T-helper 1 cell treated with Interleukin-12 subunit alpha and Interleukin-12 subunit beta and Interleukin-4 antibody, amounts not matched to agents 30 ng/mL and 1 ng/mL, for 36 hours (primary cell): ENCODE measurements around the gene MED17. TPM values are rescaled to one million over a fixed set of nuclear protein-coding genes. Genes with fewer than 3 reads are reported as not detected.
"Not testable (repeated sequence)": the region's sequence is repeated elsewhere in the genome, so short reads cannot be mapped to it uniquely, and the experiment has no call there.

ENCODE experiments used
- intact Hi-C: fragments of 100-400 bp; cut with micrococcal nuclease; formaldehyde crosslinking; loops from one replicate; pipeline ENCODE4 v1.15.1; 2024
- total RNA-seq: library from RNA; stranded (reverse); gene quantifications from 2 replicates; pipeline ENCODE4 v1.2.3, GENCODE V29; 2022

Gene MED17, protein sequence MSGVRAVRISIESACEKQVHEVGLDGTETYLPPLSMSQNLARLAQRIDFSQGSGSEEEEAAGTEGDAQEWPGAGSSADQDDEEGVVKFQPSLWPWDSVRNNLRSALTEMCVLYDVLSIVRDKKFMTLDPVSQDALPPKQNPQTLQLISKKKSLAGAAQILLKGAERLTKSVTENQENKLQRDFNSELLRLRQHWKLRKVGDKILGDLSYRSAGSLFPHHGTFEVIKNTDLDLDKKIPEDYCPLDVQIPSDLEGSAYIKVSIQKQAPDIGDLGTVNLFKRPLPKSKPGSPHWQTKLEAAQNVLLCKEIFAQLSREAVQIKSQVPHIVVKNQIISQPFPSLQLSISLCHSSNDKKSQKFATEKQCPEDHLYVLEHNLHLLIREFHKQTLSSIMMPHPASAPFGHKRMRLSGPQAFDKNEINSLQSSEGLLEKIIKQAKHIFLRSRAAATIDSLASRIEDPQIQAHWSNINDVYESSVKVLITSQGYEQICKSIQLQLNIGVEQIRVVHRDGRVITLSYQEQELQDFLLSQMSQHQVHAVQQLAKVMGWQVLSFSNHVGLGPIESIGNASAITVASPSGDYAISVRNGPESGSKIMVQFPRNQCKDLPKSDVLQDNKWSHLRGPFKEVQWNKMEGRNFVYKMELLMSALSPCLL
- total RNA-seq = 49.9 and 50.4 TPM in 2 replicates

DNA sequence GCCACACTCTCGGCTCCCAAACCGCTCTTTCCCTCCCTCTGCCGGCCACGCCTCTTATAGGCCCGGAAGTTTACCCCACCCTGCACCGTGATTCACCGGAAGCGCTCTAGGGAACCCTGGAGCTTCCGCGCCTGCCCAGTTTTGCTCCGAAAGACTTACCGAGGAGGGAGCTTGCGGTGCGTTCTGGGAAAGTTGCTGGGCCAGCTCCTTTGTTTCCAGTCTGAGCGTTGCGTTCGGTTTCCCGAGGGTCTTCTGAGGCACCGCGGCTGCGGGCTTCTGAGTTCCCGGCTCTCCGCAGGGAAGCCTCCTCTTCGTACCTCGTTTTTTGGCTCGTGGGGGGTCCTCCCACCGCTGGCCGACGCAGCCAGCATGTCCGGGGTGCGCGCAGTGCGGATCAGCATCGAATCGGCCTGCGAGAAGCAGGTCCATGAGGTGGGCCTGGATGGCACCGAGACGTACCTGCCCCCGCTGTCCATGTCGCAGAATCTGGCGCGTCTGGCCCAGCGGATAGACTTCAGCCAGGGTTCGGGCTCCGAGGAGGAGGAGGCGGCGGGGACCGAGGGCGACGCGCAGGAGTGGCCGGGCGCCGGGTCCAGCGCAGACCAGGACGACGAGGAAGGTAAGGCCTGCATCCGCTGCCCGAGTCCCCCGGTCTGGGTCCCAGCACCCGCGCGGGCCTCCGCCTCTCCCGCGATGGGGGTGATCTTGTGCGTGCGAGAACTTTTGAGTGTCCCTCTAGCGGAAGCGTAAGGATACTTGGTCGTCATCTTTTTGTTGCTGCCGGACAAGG, at the start of gene MED17:
Gene MED17 (plus strand): TSS at position 138 of the 790 bp plus-strand sequence. CDS start 232 bp downstream, at position 370.
- intact Hi-C loops = loop anchor here (1.0 to 5.0 kb wide), 13 partner anchors 43 to 1284 kb away; partner anchors contain the start of genes ANKRD49, C11orf54, CEP295 and CWC15

DNA sequence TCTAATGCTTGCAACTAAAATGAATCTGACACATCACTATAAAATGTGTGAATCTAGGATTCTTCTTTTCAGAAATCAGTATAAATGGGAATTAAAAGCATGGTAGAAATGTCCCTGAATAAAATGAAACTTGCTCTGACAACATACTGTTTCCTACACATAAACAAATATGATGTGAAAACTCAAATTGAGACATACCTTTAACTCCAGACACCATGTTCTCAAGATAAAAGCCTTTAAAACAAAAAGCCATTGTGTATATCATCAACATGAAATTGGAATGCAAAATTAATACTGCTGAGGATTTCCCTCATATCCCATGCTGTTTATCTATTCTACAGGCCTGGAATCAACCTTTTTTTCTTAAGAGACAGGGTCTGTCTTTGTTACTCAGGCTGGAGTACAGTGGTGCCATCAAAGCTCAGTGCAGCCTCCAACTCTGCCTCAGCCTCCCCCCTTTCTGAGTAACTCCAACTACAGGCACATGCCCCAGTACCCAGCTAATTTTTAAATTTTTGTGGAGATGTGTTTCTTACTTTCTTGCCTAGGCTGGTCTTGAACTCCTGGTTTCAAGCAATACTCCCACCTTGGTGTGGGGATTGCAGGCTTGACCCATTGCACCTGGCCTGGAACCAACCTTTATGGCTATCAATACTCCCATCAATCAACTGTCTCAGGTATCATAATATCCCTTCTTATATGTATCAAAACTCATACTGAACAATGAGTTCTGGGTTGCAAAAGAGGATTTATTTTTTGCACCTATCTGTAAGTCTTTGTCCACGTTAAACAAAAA, 49.5 kb upstream of the MED17 start:
- intact Hi-C loops = loop anchor here (5.0 kb wide), 1 partner anchor 37 kb away; no protein-coding TSS in a partner anchor

DNA sequence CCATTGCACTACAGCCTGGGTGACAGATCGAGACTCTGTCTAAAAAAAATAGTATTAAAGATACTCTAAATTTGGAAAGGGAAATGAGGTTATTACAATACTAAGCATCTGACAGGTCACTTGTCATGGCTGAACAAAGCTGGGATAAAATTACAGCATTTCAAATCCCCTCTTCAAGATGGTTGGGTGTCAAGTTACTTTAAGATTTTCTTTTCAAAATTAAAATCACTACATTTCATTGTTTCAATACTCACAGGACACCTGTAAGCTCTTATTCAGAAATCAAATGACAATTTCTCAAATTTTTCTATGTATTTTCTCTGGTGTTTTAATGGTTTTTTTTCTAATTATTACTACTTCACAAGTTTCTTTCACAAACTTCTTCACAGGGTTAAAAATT, 48.5 kb upstream of the MED17 start:
- intact Hi-C loops = no loop called here

DNA sequence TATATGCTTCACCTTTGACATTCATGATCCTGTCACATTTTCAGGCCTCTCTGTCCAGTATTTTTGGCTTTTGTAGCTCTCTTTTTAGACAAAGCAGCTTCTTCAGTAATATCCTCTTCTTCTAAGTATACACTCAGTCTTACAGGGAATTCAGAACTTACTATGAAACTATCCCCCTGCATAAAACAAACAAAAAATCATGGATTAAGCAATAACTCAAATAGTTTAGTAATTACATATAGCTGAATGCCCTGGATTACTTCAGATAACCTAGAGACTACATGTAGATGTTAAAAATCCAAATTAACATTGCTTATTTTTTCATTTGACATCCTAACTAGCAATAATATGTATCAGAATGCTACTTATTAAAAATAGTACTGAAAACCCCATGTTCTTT, 48.0 kb upstream of the MED17 start:
- intact Hi-C loops = no loop called here

DNA sequence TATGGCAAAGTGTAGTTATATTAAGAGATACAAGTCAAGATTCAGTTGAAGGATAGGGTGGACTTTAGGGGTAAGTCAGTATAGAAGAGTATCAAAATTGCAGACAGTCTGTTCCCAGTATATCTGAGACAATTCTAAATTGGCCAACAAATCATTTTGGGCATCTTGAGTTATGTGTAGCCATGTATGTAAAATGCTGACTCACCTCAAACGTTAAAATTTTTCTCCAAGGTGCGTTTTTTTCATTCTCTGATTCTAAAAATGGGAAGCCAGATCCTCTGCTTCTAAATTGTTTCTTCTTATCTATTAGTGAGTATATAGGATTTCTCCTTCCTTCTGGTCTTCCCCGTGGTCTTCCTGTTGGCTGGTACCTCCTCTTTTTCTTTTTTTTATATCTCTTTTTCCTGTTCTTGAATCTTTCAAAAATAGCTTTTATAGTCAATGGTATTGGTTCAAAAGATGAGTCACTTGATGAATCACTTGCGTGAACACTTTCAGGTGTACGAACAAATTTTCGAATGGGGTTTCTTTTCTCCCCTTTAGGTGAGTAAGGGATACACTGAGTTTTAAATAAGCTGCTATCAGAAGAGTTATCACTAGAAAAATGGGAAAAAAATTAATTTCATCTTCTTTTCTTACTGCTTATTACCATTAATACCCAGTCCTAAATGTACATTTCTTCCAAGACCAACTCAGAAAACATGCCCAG, 46.0 kb upstream of the MED17 start:
- intact Hi-C loops = no loop called here

DNA sequence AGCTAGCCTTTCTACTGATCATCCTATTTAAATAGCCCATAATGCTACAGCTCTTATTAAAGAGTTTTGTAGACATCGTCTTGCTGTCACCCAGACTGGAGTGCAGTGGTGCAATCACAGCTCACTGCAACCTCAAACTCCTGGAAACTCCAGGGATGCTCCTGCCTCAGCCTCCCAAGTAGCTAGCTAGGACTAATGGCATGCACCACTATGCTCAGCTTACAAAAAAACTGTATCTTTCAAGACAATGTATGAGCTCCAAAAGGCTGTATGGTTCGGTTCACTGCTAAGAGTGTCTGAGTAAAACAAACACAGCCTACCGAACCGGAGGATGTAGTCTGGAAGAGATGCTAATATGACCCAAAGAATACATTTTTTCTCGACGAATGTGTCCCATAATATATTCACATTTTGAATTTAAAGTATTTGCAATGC, 45.4 kb upstream of the MED17 start:
- intact Hi-C loops = no loop called here

GRCh38 chr11:93740031-93740729, 43.9 kb upstream of the MED17 start:
- intact Hi-C loops = loop anchor here (2.0 to 5.0 kb wide), 4 partner anchors 125 to 1492 kb away; partner anchors contain the start of gene SESN3

DNA sequence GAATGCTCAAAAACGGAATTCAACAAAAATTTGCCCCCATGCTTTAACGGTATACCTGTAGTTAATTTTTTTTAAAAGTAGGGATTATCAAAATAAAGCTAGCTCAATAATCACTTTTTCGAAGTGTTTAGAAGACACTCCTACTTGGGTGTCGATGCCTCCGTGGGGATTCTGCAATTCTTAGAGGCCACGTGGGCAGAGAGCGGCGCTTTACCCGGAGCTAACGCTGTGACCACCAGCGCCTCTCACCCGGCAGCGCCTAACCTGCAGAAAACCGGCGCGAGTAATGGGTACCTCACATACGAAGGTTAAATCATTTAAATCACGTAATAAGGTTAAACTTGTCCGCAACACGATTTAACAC, 43.4 kb upstream of the MED17 start:
- intact Hi-C loops = loop anchor here (1.0 to 5.0 kb wide), 14 partner anchors 22 to 1492 kb away; partner anchors contain the start of genes ANKRD49, CEP295, CWC15 and FUT4

- intact Hi-C loops = loop anchor here (1.0 to 5.0 kb wide), 14 partner anchors 23 to 1491 kb away; partner anchors contain the start of genes ANKRD49, CEP295, CWC15 and FUT4
Measured at GRCh38 chr11:93741094-93741881, 42.8 kb upstream of the MED17 start, which contains the start of the genes C11orf54 and TAF1D. Gene C11orf54 (plus strand): TSS chr11:93741672. CDS start chr11:93747394, 5,722 bp downstream. Gene TAF1D (minus strand): TSS chr11:93741495. CDS start chr11:93739304, 2,191 bp downstream.

- intact Hi-C loops = loop anchor here (1.0 to 5.0 kb wide), 14 partner anchors 24 to 1490 kb away; partner anchors contain the start of genes ANKRD49, CEP295, CWC15 and FUT4
Measured at GRCh38 chr11:93741882-93742226, 42.2 kb upstream of the MED17 start.

DNA sequence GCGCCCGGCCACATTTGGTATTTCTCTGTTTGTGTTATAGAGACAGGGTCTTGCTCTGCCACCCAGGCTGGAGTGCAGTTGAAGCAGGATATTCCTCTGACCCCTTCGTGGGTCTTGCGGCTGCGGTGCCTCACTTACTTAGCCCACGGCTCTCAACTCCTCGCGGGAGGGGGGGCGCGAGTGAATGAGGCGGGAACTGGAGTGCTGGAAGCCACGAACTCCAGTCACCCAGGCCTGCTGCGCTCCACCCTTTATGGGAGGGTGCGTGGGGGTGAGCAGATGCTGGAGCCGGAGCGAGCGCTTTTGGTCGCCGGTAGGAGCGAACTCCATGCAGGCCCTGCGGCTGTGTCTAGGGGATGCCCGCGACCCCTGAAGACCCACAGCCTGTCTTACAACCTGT, 40.8 kb upstream of the MED17 start:
- intact Hi-C loops = loop anchor here (5.0 kb wide), 2 partner anchors 1409 to 1489 kb away; partner anchors contain the start of gene SESN3

GRCh38 chr11:93744669-93745004, 39.4 kb upstream of the MED17 start:
- intact Hi-C loops = loop anchor here (5.0 kb wide), 2 partner anchors 1408 to 1488 kb away; partner anchors contain the start of gene SESN3

GRCh38 chr11:93745005-93745755, 38.9 kb upstream of the MED17 start:
- intact Hi-C loops = not testable (repeated sequence)

GRCh38 chr11:93746101-93746500, 38.0 kb upstream of the MED17 start:
- intact Hi-C loops = no loop called here

- intact Hi-C loops = no loop called here
Measured at GRCh38 chr11:93747122-93747521, 37.0 kb upstream of the MED17 start.

- intact Hi-C loops = no loop called here
Measured at GRCh38 chr11:93751001-93751400, 33.1 kb upstream of the MED17 start.

DNA sequence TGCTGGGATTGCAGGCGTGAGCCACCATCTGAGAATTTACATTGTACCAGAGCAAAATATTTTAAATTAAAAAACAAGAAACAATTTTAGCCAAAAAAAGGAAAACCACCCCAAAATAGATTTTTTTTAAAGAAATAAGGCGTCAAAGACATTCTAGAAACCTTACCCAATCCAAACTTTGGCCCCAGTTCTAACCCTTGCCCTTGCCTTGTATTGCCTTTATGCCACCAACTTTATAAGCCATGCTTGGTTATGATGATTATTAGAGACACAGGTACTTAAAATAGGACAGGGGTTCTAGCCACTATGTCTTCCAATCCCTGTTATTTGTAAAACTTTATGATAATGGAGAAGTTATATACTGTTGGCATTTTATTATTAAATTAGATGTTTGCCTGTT, 30.8 kb upstream of the MED17 start:
- intact Hi-C loops = no loop called here
